ENCODE data around the gene EFCAB12.
"Not testable (repeated sequence)": the region's sequence is repeated elsewhere in the genome, so short reads cannot be mapped to it uniquely, and the experiment has no call there.

Gene EFCAB12

DNA sequence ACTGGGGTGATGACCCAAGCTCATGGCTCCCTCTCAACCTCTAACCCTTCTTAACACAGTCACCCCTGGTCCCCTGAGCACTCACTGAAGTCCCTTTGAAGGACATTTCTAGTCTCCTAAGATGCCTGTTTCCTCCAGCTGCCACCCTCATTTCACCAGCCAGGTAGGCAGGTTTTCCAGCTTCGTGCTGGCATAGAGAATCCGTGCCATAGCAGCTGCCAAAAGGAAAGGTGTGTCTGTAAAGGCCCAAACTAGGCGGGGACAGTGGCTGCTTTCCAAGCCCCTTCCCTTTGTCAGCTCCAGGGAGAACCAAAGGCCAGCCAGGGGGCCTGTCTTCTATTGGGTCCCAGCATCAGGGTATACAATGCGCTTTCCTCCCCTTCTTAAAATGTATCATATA lies 36.9 kb downstream of the EFCAB12 start:
- DNase-seq: not testable (repeated sequence)

DNA sequence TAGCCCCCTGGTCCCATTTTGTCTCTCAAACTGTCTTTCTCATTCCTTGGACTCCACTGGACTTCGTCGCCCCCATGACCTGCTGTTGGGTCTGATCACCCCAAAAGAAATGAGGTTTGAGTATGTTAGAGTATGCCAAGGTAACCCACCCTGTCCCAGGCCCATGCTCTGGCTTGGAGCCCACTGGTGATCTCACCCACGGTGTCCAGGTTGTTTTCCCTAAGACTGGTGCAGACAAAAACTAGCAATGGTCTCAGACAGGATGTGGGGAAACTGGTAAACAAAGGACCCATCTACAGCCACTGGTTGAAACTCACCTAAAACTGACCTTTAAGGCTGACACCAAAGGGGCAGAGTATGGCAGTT lies 38.9 kb downstream of the EFCAB12 start:
- no peak for DNase-seq

DNA sequence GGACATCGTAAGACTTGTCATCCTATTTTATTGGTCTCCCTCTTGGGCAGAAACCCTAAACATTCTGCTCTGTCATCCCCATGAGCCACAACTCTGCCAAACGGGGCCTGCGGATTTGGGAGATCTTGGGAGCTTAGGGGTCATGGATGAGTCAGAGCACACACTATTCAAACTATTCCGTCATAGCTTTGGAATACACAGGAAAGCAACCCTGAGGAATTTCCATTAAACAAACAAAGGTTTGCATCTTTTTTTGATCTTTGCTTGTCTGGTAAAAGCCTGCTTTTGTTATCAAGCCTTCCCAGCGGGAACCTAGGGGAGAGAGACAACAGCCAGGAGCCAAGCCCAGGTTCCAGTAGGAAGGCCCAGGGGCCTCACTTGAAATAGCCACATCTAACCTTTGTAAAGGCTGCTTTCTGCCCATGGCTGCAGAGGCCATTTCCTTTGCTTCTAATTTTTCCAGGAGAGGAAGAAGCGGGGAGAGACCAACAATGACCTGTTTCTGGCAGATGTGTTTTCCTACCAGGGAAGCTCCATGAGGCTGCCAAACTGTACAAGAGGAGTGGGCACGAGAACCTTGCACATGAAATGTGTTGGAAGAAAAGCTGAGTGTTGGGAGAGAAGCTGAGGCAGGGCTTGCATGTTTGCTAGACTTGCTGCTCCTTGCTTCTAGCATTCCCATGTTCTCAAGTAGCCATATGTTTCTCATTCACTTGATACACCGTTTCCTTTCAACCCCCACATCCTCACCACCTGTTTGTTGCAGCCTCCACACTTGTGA lies 39.5 kb downstream of the EFCAB12 start:
- DNase-seq: not testable (repeated sequence)

DNA sequence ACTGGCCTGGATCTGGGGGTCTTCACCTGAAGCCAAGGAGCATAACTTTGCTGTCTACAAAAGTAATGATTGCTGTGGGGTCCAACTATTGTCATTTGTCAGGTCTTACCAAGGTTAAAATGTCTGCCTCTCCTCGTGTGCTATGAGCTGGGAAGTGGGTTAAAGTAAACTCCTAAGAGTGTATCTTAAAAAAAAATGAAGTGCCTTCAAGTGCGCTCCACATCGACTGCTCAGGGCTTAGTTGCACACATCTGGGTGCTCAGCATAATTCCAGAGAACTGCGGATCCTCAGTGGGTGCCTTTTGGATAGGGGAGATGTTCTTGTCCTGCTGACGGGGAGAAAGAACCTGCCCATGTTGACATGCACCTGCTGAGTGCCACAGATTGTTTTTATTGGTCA lies 40.9 kb downstream of the EFCAB12 start:
- no peak for DNase-seq

DNA sequence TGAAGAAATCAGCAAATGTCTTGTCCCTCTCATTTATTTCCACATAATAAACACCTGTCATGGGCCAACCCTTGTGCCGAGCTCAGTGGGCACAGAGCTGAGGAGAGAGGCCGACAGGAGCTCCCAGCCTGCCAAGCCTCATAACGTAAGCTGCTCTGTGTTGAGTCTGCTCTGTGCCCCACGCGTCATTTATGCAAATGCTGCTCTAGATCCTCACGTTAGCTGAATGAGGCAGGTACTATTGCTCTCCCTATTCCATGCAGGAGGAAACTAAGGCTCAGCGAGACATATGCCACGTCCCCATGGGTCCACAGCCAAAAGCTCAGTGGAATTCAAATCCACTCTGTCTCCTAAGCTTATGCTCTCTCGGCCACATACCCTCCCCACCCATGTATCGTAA lies 41.5 kb downstream of the EFCAB12 start:
- DNase-seq: no peak

DNA sequence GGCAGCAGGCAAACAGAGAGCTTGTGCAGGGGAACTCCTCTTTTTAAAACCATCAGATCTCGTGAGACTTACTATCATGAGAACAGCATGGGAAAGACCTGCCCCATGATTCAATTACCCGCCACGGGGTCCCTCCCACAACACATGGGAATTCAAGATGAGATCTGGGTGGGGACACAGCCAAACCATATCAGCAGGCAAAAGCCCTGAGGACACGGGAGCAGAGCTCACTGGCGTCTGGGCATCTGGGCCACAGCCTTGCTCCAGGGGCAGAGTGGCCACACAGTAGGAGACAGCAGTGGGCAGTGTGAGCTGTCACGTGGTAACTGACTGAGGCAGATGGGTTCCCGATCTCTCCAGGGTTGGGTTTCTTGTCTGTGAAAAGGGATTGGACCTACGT lies 42.9 kb downstream of the EFCAB12 start:
- not testable (repeated sequence) for DNase-seq

DNA sequence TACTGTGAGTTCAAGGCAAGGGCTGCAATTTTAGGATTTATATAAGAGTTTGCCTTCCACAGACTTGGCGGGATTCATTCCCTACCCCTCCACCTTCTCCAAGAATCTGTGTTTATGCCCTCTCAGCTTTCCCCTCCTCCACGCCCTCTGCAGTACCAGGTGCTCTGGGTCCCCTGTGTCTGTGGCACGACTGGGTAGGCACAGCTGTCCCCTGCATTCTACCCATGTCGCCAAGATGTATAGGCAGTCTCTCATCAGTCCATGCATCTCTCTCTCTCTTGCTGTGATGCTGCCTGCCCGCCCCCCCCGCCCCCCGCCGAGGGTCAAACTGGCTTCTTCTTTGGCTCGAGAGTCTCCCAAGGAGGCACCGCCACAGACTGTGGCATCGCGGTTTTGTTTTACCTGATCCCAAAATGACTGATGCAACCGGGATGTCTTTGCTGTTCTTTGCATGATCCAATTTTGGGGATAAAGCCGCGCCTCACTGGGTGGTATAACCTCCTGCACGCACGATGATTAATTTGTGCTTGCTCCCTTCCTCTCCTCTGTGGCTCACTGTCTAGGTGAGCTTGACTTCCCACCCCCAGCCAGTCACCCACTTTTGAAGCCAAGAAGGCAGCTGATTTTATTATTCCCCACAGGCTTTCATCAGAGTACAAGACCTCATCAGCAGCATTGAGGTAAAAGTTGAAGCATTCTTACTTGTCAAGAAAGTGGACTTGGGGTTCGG lies 43.7 kb downstream of the EFCAB12 start:
- DNase-seq: no peak

DNA sequence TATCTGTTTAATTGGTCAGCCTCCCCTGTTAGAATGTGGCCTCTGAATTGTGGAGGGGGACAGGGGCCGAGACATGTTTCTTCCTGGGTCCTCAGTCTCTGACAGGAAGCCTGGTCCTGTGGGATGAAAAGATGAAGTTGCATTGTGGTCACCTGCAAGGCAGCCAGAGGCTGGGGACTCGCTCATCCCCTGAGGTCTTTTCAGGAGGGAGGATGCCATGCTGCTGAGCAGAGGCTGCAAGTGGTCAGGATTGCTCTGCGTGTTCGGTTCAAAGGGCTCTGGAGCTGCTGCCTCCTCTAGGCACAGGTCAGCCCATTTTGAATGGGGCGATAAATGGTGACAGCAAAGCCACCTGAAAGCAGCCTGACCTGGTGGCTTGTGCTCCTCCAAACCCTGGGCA lies 44.3 kb downstream of the EFCAB12 start:
- not testable (repeated sequence) for DNase-seq

DNA sequence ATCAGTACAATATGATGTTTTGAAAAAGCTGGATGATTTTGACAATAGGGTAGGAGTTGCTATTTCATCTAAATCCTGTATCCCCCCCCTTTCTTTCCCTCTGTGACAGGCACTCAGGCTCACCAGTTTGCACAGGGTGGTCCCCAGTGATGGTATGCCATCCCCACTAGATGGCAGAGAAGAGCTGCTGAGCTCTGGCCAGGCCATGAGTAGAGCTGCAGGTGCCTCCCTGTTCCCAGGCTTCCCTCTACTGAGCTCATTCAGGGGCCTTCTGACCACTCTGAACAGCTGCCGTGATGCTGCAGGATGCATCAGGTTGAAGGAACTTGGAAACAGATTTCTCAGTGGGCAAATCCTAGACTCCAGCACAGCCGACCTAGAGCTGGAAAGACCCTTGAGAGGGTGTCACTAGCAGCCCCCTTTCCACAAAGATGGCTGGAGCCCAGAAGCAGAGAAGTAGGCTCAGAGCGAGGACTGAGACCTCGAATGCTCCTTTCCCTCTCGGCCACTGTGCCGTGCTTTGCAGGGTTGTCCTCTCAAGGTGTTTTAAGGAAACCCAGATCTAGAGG lies 45.1 kb downstream of the EFCAB12 start:
- peak in 4 of 6 experiments; percentile 7 to 26 (median 21) for DNase-seq

DNA sequence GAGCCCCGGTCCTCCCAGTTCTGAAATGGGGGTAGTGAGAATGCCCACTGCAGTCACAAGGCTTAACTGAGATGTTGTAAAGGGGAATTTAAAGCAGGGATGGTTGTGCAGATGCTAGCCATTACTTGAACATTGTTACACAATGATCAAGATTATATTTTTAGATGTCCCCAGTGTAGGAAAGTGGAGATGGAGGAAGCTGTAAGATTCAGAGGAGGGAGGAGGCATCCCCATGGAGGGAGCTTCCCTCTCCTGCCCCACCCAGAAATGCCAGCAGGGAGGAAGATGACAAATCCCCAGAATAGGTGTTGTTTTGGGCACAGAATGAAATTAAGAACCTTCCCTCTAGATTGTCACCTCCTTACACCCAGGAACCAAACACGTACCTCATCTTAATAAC lies 46.1 kb downstream of the EFCAB12 start:
- DNase-seq: no peak

DNA sequence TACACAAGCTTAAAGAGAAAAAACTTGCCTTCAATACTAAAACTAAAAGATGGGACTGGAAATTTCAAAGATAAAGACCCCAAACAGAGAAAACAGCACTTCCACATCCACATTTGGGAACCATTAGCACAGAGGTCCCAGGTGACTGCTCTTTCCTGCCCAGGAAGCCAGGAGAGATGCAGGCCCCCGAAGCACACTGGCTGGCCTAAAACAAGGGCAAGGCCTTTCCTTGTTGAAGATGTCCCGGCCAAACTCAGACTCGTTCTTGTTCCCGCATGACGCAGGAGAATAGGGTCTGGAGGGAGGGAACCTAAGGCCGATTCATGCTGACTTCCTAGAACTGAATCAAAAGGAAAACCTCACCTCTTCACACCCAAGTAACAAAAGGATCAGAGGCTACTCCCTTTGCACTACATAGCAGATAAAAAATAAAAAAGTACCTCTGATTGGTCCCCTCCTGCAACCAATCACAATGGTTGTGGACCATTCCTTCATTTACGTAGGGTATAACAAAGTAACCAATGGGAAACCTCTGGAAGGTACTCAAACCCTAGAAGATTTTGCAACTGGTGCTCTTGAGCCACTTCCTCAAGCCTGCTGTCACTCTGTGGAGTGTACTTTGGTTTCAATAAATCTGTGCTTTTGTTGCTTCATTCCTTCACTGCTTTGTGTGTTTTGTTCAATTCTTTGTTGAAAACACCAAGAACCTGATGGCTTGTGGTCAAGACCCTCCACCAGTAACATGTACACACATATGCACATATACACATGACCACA lies 48.7 kb downstream of the EFCAB12 start:
- no peak for DNase-seq

DNA sequence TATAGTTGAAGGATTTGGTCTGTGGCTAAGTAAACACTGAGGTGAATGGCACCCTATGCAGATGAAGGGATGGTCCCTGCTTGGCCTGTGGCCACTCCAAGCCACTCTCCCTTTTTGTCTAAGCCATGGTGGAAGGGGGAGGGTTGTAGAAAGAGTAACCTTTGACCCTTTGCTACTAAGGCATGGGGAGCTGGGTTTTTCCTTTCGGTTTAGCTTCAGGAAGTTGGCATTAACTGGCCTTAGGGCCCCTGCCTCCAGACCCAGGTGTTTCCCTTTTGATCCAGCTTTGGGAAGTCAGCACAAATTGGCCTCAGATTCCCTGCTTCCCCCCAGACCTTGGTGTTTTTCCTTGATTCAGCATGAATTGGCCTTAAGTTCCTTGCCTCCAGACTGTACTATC lies 49.5 kb downstream of the EFCAB12 start:
- no peak for DNase-seq

DNA sequence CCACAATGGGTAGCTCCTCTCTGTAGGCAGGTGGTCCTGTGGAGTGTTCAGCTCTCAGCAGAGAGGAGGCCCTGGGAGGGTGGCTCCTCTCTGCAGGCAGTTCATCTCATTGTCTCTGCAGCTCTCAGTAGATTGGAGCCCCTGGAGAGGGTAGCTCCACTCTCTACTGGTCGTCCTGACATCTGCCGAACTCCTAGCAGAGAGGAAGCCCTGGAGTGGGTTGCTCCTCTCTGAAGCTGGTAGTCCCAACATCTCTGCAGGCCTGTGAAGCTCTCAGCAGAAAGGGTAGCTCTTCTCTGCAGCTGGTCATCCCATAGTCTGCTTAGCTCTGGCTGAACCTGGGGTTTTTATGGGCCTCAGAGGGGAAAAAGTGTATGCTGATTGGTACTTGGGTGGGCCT lies 50.8 kb downstream of the EFCAB12 start:
- DNase-seq: no peak

DNA sequence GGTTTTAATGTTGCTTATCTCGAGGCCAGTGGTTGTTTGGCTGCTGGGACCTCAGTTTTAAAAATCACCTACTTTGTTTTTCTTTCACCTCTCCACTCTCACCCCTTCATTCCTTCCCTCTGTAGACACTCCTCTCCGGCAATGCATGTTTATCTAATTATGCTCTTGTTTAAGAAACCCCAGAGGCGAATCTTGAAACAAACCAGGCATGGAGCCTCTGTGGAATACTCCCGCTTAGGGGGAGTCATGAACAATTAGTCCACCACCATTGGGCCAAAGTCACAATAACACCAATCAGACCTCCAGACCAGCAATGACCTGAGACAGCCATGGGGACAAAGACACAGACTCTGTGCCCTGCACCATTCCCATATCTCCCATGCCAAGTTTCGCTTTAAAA lies 53.3 kb downstream of the EFCAB12 start:
- no peak for DNase-seq

DNA sequence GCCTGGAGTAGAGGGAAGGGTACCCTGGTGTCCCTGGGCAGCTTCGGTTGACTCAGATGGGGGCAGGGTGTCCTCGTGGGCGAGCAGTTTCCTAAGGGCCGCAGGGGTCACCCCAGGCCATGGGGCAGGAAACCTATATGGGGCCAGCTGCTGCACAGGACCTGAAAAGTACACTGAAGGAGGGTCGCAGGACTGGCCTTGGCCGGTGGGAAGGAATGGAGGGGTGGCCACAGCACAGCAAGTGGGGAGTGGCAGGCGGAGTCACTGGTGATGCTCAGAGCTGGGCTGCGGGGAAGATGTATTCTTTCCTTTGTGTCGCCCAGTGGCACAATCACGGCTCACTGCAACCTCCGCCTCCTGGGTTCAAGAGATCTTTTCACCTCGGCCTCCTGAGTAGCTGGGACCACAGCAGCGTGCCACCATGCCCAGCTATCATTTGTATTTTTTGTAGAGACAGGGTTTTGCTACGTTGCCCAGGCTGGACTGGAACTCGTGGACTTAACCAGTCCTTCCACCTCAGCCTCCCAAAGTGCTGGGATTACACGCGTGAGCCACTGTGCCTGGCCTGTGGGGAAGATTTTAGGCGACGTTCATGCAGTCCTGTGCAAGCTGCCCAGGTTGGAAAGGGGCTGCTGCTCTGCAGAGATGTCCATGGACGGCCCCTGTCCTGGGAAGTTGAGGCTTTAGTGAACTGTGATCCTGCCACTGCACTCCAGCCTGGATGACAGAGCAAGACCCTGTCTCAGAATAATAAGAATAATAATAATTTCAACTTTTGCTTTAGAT lies 57.2 kb downstream of the EFCAB12 start:
- DNase-seq: no peak

DNA sequence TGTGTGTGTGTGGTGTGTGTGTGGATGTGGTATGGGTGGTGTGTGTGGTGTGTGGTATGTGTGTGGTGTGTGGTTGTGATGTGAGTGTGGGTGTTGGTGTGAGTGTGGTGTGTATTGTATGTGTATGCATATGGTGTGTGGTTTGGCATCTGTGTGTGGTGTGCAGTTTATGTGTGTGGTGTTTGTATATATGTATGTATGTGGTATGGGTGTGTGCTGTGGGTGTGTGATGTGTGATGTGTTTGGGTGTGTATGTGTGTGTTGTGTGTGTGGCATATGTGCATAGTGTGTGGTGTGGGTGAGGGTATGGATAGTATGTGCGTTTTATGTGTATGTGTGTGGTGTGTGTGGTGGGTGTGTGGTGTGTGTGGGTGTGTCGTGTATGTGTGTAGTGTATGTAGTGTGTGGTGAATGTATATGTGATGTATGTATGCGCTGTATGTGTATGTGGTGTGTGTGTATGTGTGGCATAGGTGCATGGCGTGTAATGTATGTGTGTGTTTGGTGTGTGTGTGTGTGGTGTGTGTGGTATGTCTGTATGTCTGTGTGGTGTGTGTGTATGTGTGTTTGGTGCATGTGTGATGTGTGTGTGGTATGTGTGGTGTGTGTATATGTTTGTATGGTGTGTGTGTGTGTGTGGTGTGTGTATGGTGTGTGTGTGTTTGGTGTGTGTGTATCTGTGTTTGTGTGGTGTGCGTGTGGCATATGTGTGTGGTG lies 58.0 kb downstream of the EFCAB12 start:
- no peak for DNase-seq

DNA sequence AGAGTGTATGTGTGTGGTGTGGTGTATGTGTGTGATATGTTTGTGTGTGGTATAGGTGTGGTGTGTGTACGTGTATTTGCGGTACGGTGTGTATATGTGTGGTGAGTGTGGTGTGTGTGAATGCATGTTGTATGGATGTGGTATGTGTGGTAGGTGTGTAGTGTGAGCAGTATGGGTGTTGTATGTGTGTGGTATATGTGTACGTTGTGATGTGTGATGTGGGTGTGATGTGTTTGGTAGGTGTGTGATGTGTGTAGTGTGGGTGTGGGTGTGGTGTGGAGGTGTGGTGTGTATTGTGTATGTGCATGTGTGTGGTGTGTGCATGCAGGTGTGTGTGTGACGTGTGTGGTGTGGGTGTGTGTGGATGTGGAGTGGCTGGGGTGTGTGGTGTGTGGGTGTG lies 58.7 kb downstream of the EFCAB12 start:
- DNase-seq: no peak

DNA sequence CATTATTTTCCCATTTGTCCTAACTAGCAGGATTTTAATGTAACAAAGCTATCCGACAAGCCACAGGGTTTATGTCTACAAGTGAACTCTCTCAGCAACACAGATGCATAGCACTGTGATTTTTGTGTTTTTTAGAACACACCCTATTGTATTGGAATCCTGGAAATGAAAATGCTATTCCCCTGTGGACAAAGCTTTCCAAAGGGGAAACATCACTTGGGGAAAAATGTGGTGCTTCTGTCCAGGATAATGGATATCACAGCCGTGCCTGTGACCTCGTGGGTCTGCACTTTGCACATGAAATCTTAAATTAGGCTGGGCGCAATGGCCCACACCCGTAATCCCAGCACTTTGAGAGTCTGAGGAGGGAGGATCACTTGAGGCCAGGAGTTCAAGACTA lies 60.6 kb downstream of the EFCAB12 start:
- DNase-seq: no peak

DNA sequence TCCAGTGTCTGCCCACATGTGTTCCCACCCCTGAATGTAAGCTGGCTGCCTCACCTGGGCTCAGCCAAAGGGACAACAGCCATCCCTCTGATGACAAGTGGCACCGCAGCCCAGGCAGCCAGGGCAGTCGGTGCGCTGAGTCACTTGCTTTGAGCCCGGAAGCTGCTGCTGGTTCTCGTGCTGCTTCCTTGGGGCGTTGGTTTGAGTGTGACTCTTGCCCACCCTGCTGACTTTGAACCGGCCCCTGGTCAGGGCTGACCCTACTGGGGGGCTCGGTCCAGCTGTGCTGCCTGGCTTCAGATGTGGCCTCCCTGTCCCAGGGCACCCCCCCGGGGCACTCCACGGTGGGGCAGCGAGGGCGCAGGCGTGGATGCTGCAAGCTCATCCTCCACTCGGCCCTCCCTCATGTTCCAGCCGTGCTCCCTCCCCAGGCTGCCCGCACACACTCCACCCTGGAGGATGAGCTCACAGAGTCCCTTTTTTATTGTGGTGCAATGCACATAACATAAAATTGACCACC lies 62.1 kb downstream of the EFCAB12 start:
- DNase-seq: no peak

DNA sequence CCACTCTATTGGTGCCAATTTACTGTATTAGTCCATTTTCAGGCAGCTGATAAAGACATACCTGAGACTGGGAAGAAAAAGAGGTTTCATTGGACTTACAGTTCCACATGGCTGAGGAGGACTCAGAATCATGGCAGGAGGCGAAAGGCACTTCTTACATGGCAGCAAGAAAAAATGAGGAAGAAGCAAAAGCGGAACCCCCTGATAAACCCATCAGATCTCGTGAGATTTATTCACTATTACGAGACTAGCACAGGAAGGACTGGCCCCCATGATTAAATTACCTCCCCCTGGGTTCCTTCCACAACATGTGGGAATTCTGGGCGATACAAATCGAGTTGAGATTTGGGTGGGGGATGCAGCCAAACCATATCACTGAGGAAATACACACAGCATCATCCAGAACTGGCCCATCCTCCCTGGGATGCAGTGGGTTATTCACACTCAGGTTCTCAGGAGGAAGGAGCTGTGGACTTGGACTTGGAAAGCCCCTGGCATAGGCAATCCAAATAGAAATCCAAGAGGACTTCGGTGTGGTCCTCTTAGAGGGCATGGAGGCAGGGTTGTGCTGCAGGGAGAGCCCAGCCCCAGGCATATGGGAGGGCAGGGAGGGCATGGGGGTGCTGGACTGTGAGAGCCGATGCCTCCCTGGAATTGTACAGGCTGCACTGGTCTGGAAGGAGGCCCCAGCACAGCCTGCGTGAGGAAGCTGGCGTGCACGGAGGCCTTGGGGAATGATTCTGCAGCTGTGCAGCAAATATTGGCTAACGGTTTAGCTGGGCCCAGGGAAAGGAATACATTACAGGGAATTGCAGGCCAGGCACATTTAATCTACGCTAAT lies 62.9 kb downstream of the EFCAB12 start:
- DNase-seq: no peak

DNA sequence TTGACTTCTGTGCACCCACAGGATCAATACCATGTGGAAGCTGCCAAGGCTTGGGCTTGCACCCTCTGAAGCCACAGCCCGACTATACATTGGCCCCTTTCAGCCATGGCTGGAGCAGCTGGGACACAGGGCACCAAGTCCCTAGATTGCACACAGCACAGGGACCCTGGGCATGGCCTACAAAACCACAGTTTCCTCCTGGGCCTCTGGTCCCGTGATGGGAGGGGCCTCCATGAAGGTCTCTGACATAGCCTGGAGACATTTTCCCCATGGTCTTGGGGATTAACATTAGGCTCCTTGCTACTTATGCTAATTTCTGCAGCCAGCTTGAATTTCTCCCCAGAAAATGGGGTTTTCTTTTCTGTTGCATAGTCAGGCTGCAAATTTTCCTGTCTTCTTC lies 63.6 kb downstream of the EFCAB12 start:
- not testable (repeated sequence) for DNase-seq

Data from stimulated activated naive CD4-positive, alpha-beta T cell (primary cell).